Left kidney (tissue), 2 donors: ENCODE results near the gene PFKP. TPM values are rescaled to one million over a fixed set of nuclear protein-coding genes. Genes with fewer than 3 reads are reported as not detected.
"Not testable (repeated sequence)": the region's sequence is repeated elsewhere in the genome, so short reads cannot be mapped to it uniquely, and the experiment has no call there.

Source experiments
- DNase-seq: peaks from one replicate; pipeline ENCODE4 v3.0.0-alpha.2; 2013
- polyA plus RNA-seq: library from polyadenylated mRNA; unstranded; fragments of 120-200 nt; gene quantifications from one replicate; pipeline ENCODE4 v1.2.1, GENCODE V29; 2013; ENCODE audit not compliant: insufficient read length

The PFKP gene
- polyA plus RNA-seq, 1 donor = 31.5 TPM

DNA sequence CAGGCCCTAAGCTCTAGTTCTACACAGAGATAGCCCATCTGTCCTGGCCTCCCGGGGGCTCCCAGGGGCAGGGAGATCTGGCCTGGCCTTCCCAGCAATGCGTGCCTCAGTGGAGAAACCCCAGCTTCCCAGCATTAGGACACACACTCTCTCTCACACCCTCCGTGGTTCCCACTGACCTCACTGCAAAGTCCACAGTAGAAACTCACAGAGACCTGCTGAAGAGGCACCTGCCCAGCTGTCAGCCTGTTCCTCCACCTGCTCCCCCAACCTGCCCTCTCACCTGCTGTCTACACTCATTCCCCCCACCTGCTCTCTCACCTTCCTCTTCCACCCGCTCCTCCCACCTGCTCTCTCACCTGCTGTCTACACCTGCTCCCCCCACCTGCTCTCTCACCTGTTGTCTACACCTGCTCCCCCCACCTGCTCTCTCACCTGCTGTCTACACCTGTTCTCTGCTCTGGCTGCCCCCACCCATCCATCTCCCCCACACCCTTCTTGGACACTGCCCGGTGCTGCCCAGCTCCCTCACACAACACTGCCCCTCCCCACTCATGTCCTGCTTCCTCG is 21.1 kb upstream of the PFKP start:
- DNase-seq = no peak

DNA sequence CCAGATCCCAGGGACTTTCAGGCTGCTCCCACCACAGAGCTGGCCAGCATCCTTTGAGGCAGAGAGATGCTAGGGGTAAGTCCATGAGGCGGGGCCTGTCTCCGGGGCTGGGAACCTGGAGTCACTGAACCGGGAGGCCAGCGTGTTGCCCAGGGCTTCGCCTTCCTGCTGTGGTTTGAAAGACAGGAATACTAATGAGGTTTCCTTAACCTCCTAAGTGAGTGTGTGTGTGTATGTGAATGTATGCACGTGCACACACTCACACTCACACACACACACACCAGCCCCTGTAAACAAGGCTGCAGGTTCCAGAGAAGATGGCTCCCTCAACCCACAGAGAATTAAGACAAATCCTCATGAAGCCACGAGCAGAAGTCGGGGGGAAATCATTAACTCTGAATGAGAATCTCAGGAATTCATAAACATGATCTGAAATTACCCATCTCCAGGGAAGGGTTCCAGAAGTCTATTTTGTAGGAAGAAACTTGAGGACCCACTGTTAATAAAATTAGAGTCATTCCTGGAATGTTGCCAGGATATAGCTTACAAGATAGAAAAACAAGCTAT is 20.3 kb upstream of the PFKP start:
- DNase-seq = no peak

DNA sequence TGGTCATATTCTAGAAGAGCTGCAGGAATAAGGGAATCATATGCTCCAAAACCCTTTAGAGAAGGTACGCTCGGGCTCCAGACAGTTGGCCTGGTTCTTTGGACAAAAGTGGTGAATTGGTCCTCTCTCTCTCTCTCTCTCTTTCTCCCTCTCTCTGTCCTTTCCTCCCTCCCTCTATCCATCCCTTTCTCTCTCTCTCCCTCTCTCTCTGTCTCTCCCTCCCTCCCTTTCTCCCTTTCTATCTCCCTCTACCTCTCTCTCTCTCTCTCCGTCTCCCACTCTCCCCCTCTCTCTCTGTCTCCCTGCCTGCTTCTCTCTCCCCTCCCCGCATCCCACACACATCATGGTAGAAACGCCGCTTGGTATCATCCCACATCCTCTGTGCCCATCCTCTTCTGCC is 19.8 kb upstream of the PFKP start:
- no peak for DNase-seq

DNA sequence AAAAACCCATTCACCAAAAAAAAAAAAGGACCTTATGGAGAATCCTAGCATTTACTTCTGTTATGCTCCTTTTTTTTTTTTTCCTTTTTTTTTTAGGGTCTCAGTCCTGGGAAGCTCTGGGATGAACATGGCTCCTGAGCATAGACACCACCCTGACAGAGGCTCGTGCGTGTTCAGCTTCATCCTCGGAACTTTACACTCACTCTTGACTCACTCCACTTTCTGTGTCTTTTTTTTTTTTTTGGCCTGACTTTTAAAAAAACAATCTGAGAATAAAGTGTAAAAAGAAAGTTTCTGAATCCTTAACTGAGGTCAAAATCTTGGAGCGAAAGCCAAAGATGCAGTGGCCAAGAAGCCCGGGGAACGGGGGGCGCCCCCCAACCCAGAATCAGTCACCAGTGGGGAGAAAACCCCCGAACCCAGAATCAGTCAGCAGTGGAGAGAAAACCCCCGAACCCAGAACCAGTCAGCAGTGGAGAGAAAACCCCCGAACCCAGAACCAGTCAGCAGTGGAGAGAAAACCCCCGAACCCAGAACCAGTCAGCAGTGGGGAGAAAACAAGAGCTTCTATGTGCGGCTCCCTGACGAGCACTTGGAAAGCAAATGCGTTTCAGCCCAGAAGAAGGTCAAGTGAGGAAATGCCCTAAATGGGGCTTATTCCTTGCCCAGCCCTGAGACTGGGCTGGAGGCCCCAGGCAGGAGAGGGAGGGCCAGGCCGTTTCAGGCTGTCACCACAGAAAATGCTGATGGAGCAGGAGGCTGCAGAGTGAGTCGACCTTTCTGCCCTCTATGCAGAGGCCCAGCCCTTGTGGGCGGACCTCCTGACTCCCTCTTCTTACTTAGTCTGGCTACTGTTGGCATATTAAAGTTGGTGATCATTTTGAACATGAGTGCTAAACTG is 19.0 kb upstream of the PFKP start:
- no peak for DNase-seq

DNA sequence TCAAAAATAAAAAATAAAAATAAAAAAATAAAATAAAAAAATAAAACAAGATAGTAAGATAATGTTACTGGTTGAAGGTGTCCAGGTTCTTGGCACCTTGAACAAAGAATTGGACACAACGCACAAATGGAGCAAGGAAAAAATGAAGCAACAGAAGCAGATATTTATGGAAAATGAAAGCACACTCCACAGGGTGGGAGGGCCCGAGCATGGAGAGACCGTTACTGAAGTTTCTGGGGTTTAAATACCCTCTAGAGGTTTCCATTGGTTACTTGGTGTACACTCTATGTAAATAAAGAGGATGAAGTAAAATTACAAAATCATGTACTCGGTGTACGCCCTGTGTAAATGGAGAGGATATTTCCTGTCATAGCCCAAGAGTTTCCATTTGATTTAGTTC is 15.7 kb upstream of the PFKP start:
- DNase-seq = no peak

DNA sequence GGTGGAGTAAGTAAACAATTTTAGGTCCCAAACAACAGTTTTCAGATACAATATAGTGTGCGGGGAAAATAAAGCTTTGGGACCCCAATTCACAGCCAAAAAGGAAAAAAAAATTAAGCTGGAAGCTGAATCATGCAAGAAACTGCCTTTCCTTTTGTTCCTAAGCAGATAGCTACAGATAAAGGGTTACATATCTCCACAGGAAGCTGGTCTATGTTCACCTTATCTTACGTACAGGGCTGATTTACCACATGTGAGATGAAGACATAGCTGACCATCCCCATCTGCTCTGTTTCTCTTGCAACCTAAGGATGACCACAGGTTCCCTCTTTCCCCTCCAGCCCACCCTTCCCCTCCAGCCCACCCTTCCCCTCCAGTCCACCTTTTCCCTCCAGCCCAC is 14.2 kb upstream of the PFKP start:
- no peak for DNase-seq

DNA sequence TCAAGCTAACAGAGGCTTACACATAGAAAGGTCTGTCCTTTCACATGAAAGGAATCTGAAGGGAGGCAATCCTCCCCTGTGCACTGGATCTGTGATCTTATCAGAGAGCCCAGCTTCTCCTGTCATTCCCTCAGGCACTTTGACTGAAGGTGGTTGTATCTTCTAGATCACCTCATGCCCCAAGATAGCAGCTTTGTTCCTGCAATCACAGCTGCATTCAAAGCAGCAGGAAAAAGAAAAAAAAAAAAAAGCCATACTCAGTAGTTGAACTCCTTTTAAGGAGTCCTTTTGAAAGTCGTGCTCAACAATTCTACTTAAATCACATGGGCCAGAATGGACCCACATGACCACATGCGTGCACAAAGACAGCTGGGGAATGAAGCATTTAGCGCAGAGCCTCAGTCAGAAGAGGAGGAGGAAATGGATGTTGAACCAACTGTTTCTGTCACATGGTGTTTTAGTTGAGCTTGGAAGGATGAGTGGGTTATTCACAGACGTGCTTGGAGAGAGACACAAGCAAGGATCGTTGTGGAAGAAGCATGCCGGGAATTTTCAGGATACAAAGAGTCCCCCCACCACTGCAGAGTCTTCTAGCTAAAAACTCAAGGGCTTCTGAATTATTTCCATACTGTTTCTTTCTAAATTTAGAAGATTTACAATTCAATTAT is 13.0 kb upstream of the PFKP start:
- no peak for DNase-seq

DNA sequence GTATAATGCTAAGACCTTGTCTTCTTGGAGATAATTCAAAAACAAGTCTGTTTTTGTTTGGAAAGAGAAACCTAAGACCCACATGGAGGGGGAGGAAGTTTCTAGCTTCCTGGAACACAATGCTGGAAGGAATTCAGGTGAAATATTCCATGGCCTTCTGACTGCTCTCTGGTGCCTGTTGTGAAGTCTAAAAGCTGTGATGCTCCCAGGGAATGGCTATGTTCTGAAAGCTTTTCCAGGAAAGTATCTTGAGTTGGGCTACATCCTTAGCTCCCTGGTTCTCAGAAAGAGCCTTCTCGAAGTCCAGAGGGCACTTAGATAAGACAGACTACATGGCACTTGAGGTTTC is 12.5 kb upstream of the PFKP start:
- no peak for DNase-seq

DNA sequence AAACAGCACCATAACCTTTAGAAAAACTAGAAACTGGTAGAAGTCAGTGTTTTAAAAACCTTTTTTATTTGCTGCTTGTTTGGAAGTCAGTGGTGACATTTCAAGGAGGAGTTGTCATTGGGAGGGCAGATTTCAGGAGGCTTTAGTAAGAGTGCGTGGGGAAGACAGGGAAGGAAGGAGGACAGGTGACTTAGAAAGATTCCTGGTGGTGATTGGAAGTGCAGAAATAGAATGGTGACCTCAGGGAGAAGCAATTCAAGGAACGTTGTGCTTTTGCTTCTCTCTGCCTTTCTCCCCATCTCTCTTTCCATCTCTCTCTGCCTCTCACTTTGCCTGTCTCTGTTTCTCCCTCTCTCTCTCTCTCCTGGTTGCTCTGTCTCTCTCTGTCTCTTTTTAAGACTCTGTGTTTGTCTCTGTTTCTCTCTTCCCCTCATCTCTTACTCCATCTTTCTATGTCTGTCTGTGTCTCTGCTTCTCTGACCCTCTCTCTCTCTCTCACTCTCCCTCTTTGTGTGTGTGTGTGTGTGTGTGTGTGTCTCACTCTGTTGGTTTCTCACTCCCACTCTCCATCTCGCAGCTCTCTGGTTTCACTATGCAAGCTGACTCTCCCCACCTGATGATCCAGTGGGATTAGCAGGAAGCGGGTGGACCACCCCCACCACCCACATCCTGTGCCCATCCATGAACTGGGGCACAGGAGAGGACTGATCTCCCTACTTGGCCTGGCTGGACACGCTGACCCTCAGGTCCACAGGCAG is 10.9 kb upstream of the PFKP start:
- no peak for DNase-seq

DNA sequence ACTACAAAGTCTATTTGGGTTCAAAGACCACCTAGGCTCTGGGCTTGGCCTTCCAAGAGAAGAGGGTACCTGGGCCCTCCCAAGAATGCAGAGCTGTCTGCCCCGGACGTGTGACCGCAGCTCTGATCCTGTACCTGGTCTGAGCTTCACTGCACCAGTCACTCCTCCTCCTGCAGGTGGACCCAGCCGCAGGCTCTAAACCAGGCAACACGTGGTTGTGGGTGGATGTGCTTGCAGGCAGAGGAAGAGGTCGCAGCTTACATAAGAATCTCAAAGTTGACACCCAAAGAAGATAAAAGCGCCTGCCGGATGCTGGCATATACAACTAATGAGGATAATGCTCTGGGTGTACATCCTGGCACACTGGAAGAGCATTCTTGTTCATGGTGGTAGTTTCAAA is 9.4 kb upstream of the PFKP start:
- no peak for DNase-seq

DNA sequence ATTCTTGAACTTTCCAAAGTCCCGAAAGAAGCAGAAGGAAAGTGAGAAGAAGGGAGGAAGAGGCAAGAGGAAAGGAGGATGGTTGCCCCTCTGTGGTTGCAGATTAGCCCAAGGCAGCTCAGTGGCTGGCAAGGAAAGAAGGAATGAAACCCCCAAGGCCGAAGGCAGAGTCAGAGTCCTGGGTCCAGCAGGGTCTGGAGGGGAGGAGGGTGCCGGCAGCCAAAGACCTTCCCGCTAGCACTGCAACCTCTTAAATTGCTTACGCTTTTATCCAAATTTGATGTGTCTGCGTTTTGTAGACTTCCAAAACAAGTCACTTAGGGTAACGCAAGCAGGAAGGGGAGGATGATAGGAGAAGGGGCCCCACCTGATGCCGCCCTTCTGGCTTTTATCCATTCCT is 7.4 kb upstream of the PFKP start:
- DNase-seq = no peak

DNA sequence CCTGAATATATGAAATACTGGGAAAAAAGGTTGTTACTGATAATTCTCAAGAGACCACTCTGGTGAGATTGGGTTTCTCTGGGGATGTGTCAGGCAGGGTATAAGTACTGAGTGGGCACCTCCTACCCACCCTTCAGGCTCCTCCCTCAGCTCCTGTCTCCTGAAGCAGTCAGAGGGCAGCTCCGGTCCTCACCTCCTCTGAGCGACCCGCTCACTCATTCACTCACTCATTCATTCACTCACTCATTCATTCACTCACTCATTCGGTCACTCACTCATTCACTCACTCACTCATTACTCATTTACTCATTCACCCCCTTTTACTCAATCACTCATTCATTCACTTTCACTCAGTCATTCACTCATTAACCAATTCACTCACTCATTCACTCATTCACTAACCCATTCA is 6.9 kb upstream of the PFKP start:
- no peak for DNase-seq

DNA sequence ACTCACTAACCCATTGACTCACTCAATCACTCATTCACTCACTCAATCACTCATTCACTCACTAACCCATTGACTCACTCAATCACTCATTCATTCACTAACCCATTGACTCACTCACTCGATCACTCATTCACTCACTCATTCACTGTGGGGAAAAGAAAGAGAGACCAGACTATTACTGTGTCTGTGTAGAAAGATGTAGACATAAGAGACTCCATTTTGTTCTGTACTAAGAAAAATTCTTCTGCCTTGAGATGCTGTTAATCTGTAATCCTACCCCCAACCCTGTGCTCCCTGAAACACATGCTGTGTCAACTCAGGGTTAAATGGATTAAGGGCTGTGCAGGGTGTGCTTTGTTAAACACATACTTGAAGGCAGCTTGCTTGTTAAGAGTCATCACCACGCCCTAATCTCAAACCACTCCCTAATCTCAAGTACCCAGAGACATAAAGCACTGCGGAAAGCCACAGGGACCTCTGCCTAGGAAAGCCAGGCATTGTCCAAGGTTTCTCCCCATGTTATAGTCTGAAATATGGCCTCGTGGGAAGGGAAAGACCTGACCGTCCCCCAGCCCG is 5.9 kb upstream of the PFKP start:
- not testable (repeated sequence) for DNase-seq

DNA sequence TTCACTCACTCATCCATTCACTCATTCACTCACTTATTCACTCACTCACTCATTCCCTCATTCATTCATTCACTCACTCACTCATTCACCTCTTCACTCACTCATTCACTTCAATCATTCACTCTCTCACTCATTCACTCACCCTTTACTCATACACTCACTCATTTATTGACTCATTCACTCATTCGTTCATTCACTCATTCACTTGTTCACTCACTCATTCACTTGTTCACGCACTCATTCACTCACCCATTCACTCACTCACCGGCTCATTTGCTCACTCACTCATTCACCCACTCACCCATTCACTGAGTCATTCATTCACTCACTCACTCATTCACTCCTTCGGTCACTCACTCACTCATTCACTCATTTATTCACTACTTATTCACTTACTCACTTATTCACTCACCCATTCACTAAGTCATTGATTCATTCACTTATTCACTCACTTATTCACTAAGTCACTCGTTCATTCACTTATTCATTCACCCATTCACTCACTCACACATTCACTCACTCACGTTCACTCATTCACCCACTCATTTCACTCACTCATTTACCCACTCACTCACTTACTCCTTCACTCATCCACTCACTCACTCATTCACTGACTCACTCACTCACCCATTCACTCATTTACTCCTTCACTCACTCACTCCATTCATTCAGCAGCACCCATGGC is 4.7 kb upstream of the PFKP start:
- no peak for DNase-seq

DNA sequence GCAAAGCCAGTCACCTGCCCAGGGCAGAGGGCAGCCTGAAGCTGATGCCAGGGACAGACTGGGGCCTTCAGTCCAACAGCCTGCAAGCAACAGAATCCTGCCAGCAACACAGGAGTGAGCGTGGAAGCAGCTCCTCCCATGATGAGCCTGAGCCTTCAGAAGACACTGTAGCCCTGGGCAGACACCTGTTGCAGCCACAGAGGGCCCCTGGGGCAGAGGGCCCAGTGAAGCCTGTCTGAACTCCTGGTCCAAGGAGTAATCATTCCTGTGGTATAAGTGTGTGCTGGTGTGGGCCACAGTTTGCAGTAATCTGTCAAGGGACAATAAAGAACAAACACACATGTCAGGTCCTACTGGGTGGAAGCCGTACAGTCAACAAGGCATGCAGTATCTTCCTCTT is 2.9 kb upstream of the PFKP start:
- no peak for DNase-seq

DNA sequence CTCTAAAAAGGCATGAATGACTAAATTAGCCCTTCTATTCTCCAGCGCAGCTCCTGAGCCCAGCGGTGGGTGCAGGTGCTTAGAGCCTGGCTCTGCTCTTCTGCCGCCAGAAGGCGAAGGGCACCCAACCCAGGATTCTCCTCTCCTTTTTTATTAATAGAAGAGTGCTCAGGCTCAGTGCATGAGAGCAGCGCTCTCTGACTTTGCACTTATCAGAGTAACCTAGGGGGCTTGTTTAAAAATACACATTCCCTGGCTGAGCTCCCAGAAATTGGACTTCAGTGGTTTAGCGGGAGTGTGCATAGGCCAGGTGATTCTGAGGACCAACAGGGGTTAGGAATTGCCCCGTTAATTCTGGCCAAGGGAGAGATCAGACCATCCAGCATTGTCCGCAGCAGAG is 1.7 kb upstream of the PFKP start:
- no peak for DNase-seq

DNA sequence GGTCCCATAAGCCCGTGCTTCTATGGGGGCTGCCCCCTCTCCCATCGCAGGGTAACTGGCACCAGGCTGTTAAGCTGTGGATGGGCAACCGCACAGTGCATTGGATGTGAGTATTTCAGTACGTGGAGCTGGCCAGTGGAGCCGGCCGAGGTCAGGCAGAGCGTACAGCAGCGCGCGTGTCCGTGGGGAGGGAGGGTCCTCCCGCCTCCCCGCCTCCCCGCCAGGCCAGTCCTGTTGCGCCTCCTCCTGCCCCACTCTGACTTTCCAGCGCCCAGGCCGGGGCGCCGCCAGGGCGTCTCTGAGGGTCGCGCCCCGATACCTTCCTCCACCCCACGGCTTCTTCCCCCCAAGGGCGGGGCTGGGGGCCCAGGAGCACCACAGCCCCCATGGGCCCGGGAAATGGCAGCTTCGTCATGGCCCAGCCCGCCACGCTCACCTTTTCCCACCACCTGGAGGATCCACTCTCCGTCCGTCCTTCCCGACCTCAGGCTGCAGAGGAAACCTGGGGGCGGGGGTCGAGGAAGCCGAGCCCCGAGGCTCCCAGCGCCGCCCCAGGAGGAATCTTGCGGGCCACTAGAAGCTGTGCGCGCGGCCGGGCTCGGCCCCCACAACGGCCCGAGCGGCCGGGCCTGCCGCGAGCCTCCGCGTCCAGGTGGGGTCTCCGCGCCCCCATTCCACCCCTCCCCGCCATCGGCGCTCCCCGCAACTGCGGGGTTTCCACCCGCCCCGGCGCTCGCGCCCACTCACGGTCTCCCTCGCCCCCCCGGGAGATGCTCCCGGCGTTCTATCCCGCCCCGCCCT is 831 bp upstream of the PFKP start:
- DNase-seq = no peak

DNA sequence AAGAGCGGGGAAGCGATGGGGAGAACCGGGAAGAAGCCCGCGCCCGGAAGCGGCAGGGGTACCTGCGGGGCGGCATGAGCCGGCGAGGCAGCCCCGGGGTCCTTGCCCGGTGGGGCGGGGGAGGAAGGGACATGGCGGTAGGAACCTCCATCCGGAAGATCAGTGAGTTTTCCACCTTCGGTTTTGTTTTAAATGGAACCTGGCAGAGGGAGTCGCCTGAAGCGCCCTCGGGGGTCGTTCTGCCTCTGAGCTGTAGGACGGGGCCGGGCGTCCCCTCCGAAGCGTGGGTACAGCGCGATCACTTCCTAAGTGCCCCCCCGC is 471 bp downstream of the PFKP start:
- DNase-seq = no peak

DNA sequence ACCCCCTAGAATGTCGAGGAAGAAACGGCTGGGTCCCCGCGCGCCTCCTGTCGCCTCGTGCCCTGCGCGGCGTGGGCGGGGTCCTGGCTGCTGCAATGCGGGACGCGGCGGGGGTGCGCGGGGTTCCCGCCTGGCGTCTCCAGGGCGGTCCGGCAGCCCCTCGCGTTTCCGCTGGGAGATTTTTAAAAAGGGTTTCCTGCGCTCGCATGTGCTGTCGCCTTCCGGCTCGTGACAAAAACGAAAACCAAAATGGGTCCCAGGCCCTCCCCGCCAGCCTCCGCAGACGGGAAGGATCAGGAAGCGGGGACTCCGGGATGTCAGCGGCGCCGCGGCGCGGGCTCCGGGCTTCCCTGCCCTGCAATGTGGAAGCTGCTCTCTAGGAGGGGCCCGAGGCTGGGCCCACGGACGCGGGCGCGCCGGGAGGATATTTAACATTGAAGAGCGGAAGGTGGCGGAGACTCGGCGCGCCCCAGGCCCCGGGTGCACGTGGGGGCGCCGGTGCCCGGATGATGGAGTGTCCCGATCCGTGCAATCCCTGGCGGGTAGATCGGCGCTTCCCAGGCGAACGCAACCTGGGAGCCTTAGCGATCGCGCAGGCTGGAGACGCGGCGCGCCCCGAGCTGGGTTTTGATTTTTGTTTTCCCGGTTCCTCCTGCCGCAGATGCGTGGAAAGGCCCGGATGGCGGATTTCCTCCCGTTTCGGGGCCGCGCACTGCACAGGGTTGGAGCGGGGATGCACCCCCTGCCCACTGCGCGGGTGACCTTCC is 1.0 kb downstream of the PFKP start:
- no peak for DNase-seq
